ENCODE data around the gene CFAP221. TPM values are rescaled to one million over a fixed set of nuclear protein-coding genes. Genes with fewer than 3 reads are reported as not detected.

CFAP221 gene
- total RNA-seq, 1 donor from 2014 or later, result not detected

- Mint-ChIP-seq H3K27ac (ENCODE audit: unreplicated experiment) (no peak overlapping the region), H3K4me1 (ENCODE audit: unreplicated experiment) (peaks cover 8% of the 10 kb centered on the region), H3K9me3 (ENCODE audit: unreplicated experiment) (no peaks in the 10 kb centered on the region), H3K27me3 (ENCODE audit: unreplicated experiment) (no peaks in the 10 kb centered on the region), H3K4me3 (ENCODE audit: unreplicated experiment) (no peak overlapping the region), H3K36me3 (ENCODE audit: unreplicated experiment) (no peaks in the 10 kb centered on the region)
- no peak for DNase-seq (ENCODE audit: extremely low spot score, unreplicated experiment)
- TF ChIP-seq, protein P1, sequence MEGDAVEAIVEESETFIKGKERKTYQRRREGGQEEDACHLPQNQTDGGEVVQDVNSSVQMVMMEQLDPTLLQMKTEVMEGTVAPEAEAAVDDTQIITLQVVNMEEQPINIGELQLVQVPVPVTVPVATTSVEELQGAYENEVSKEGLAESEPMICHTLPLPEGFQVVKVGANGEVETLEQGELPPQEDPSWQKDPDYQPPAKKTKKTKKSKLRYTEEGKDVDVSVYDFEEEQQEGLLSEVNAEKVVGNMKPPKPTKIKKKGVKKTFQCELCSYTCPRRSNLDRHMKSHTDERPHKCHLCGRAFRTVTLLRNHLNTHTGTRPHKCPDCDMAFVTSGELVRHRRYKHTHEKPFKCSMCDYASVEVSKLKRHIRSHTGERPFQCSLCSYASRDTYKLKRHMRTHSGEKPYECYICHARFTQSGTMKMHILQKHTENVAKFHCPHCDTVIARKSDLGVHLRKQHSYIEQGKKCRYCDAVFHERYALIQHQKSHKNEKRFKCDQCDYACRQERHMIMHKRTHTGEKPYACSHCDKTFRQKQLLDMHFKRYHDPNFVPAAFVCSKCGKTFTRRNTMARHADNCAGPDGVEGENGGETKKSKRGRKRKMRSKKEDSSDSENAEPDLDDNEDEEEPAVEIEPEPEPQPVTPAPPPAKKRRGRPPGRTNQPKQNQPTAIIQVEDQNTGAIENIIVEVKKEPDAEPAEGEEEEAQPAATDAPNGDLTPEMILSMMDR (IDR thresholded peaks at IDR 0.05), result no peak
Observed at GRCh38 chr2:119692954-119693353, 148.7 kb downstream of the CFAP221 start.

GRCh38 chr2:119693567-119693966, 149.3 kb downstream of the CFAP221 start:
- no peak for DNase-seq (ENCODE audit: extremely low spot score, unreplicated experiment)

GRCh38 chr2:119693967-119694366, 149.7 kb downstream of the CFAP221 start:
- H3K4me1 Mint-ChIP-seq (ENCODE audit: unreplicated experiment), result peaks cover 8% of the 10 kb centered on the region
- no peaks in the 10 kb centered on the region for H3K36me3 Mint-ChIP-seq (ENCODE audit: unreplicated experiment)
- H3K9me3 Mint-ChIP-seq (ENCODE audit: unreplicated experiment), result no peaks in the 10 kb centered on the region
- H3K27me3 Mint-ChIP-seq (ENCODE audit: unreplicated experiment), result peaks cover under 1% of the 10 kb centered on the region
- DNase-seq (ENCODE audit: extremely low spot score, unreplicated experiment), result no peak
- TF ChIP-seq, protein P1 (IDR thresholded peaks at IDR 0.05), result no peak
- H3K4me3 Mint-ChIP-seq (ENCODE audit: unreplicated experiment), result no peak overlapping the region
- no peak overlapping the region for H3K27ac Mint-ChIP-seq (ENCODE audit: unreplicated experiment)

More at GRCh38 chr2:119693567-119693966, 149.3 kb downstream of the CFAP221 start:
- peaks cover 8% of the 10 kb centered on the region for H3K4me1 Mint-ChIP-seq (ENCODE audit: unreplicated experiment)
- H3K27me3 Mint-ChIP-seq (ENCODE audit: unreplicated experiment), result no peaks in the 10 kb centered on the region
- TF ChIP-seq, protein P1 (IDR thresholded peaks at IDR 0.05), result no peak
- no peaks in the 10 kb centered on the region for H3K9me3 Mint-ChIP-seq (ENCODE audit: unreplicated experiment)
- no peak overlapping the region for H3K4me3 Mint-ChIP-seq (ENCODE audit: unreplicated experiment)
- no peak overlapping the region for H3K27ac Mint-ChIP-seq (ENCODE audit: unreplicated experiment)
- no peaks in the 10 kb centered on the region for H3K36me3 Mint-ChIP-seq (ENCODE audit: unreplicated experiment)

DNA sequence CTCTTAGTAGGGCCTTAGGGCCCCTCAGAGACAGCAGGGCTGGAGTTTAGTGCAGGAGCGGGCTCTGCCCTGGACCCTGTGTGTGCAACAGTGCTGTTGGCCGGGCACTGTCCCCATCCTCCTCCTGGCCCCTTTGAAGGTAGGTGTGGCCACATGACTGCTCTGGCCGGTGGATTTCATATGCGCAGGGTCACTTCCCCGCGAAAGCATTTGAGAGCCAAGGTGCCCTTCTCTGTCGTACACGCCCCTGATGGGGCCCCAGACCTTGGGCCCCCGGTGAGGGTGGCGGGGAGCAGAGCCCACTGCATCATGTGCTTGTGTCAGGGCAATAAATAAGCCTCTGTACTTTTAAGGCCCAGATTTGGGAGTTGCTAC, 150.2 kb downstream of the CFAP221 start:
- no peaks in the 10 kb centered on the region for H3K36me3 Mint-ChIP-seq (ENCODE audit: unreplicated experiment)

GRCh38 chr2:119694845-119695521, 150.7 kb downstream of the CFAP221 start:
- Mint-ChIP-seq H3K4me3 (ENCODE audit: unreplicated experiment) (no peak overlapping the region), H3K27ac (ENCODE audit: unreplicated experiment) (peak overlapping the region; percentile 71), H3K9me3 (ENCODE audit: unreplicated experiment) (no peaks in the 10 kb centered on the region), H3K4me1 (ENCODE audit: unreplicated experiment) (peaks cover 8% of the 10 kb centered on the region), H3K36me3 (ENCODE audit: unreplicated experiment) (no peaks in the 10 kb centered on the region), H3K27me3 (ENCODE audit: unreplicated experiment) (peaks cover 9% of the 10 kb centered on the region)
- TF ChIP-seq, protein P1 (IDR thresholded peaks at IDR 0.05), result no peak
- DNase-seq (ENCODE audit: extremely low spot score, unreplicated experiment), result no peak

More for the DNA sequence above, 150.2 kb downstream of the CFAP221 start:
- TF ChIP-seq, protein P1 (IDR thresholded peaks at IDR 0.05), result no peak
- H3K27me3 Mint-ChIP-seq (ENCODE audit: unreplicated experiment), result peaks cover 4% of the 10 kb centered on the region
- peaks cover 8% of the 10 kb centered on the region for H3K4me1 Mint-ChIP-seq (ENCODE audit: unreplicated experiment)
- no peak overlapping the region for H3K4me3 Mint-ChIP-seq (ENCODE audit: unreplicated experiment)
- H3K9me3 Mint-ChIP-seq (ENCODE audit: unreplicated experiment), result no peaks in the 10 kb centered on the region
- H3K27ac Mint-ChIP-seq (ENCODE audit: unreplicated experiment), result no peak overlapping the region
- no peak for DNase-seq (ENCODE audit: extremely low spot score, unreplicated experiment)
